ENCODE measurements around the gene CHMP3. TPM values are rescaled to one million over a fixed set of nuclear protein-coding genes. Genes with fewer than 3 reads are reported as not detected.
A peak's percentile ranks its signal among the peaks of the same experiment; 100 is the strongest.

Gene CHMP3
- total RNA-seq, 1 experiment from 2014 or later: 86.3 TPM

- H3K4me1 ChIP-seq (replicated peaks): peaks cover 17% of the 10 kb centered on the region
- no peaks in the 10 kb centered on the region for H3K9me3 ChIP-seq (replicated peaks)
- no peak for DNase-seq (ENCODE audit: low read depth in 1 of 2, low spot score in 2 of 2)
- no peak overlapping the region for H3K4me3 ChIP-seq
- H3K27ac ChIP-seq: no peak overlapping the region
- H3K27me3 ChIP-seq (replicated peaks): no peaks in the 10 kb centered on the region
- peaks cover 95% of the 10 kb centered on the region for H3K36me3 ChIP-seq
Observed at GRCh38 chr2:86485802-86486201, 77.4 kb downstream of the CHMP3 start.

GRCh38 chr2:86485103-86485502 is 78.1 kb downstream of the CHMP3 start:
- Histone ChIP-seq H3K4me3 (no peak overlapping the region), H3K27ac (no peak overlapping the region), H3K27me3 (replicated peaks) (no peaks in the 10 kb centered on the region), H3K36me3 (peaks cover 95% of the 10 kb centered on the region), H3K9me3 (replicated peaks) (no peaks in the 10 kb centered on the region), H3K4me1 (replicated peaks) (peaks cover 19% of the 10 kb centered on the region)
- no peak for DNase-seq (ENCODE audit: low read depth in 1 of 2, low spot score in 2 of 2)

GRCh38 chr2:86484385-86484784 is 78.9 kb downstream of the CHMP3 start:
- Histone ChIP-seq H3K9me3 (replicated peaks) (no peaks in the 10 kb centered on the region), H3K27me3 (replicated peaks) (no peaks in the 10 kb centered on the region), H3K4me1 (replicated peaks) (peaks cover 19% of the 10 kb centered on the region), H3K4me3 (no peak overlapping the region), H3K27ac (no peak overlapping the region), H3K36me3 (peaks cover 95% of the 10 kb centered on the region)
- DNase-seq (ENCODE audit: low read depth in 1 of 2, low spot score in 2 of 2): no peak

- Histone ChIP-seq H3K27ac (0 out of 2 replicates have a peak overlapping the region, but pooled peaks have one; percentile 28), H3K4me1 (replicated peaks) (peaks cover 19% of the 10 kb centered on the region), H3K9me3 (replicated peaks) (no peaks in the 10 kb centered on the region), H3K27me3 (replicated peaks) (no peaks in the 10 kb centered on the region), H3K36me3 (peaks cover 91% of the 10 kb centered on the region), H3K4me3 (no peak overlapping the region)
- peak in 1 of 2 experiments; percentile 30 for DNase-seq (ENCODE audit: low read depth in 1 of 2, low spot score in 2 of 2)
Observed at GRCh38 chr2:86482034-86482433, 81.2 kb downstream of the CHMP3 start.

- H3K9me3 ChIP-seq (replicated peaks): no peaks in the 10 kb centered on the region
- no peak overlapping the region for H3K4me3 ChIP-seq
- H3K27ac ChIP-seq: no peak overlapping the region
- H3K36me3 ChIP-seq: peaks cover 89% of the 10 kb centered on the region
- peaks cover 19% of the 10 kb centered on the region for H3K4me1 ChIP-seq (replicated peaks)
- H3K27me3 ChIP-seq (replicated peaks): no peaks in the 10 kb centered on the region
- DNase-seq (ENCODE audit: low read depth in 1 of 2, low spot score in 2 of 2): no peak
Observed at GRCh38 chr2:86480105-86480504, 83.1 kb downstream of the CHMP3 start.

- Histone ChIP-seq H3K4me3 (no peak overlapping the region), H3K27ac (no peak overlapping the region), H3K36me3 (peaks cover 87% of the 10 kb centered on the region), H3K4me1 (replicated peaks) (peaks cover 17% of the 10 kb centered on the region), H3K27me3 (replicated peaks) (no peaks in the 10 kb centered on the region), H3K9me3 (replicated peaks) (no peaks in the 10 kb centered on the region)
- DNase-seq (ENCODE audit: low read depth in 1 of 2, low spot score in 2 of 2): no peak
Observed at GRCh38 chr2:86477349-86477748, 85.9 kb downstream of the CHMP3 start.

- DNase-seq (ENCODE audit: low read depth in 1 of 2, low spot score in 2 of 2): no peak
- Histone ChIP-seq H3K27ac (no peak overlapping the region), H3K36me3 (peaks cover 84% of the 10 kb centered on the region), H3K4me1 (replicated peaks) (peaks cover 13% of the 10 kb centered on the region), H3K9me3 (replicated peaks) (no peaks in the 10 kb centered on the region), H3K4me3 (no peak overlapping the region), H3K27me3 (replicated peaks) (no peaks in the 10 kb centered on the region)
Observed at GRCh38 chr2:86476918-86477317, 86.3 kb downstream of the CHMP3 start.

- Histone ChIP-seq H3K9me3 (replicated peaks) (no peaks in the 10 kb centered on the region), H3K4me1 (replicated peaks) (peaks cover 5% of the 10 kb centered on the region), H3K36me3 (peaks cover 84% of the 10 kb centered on the region), H3K4me3 (no peak overlapping the region), H3K27ac (no peak overlapping the region), H3K27me3 (replicated peaks) (no peaks in the 10 kb centered on the region)
- DNase-seq (ENCODE audit: low read depth in 1 of 2, low spot score in 2 of 2): no peak
Observed at GRCh38 chr2:86476092-86476491, 87.2 kb downstream of the CHMP3 start.

- Histone ChIP-seq H3K4me3 (no peak overlapping the region), H3K27ac (no peak overlapping the region)
Observed at GRCh38 chr2:86471637-86472036, 91.6 kb downstream of the CHMP3 start.

GRCh38 chr2:86470890-86471289 is 92.4 kb downstream of the CHMP3 start:
- Histone ChIP-seq H3K27ac (no peak overlapping the region), H3K36me3 (peaks cover 87% of the 10 kb centered on the region), H3K27me3 (replicated peaks) (no peaks in the 10 kb centered on the region), H3K4me3 (no peak overlapping the region), H3K9me3 (replicated peaks) (no peaks in the 10 kb centered on the region), H3K4me1 (replicated peaks) (no peaks in the 10 kb centered on the region)
- no peak for DNase-seq (ENCODE audit: low read depth in 1 of 2, low spot score in 2 of 2)

More at GRCh38 chr2:86471637-86472036, 91.6 kb downstream of the CHMP3 start:
- Histone ChIP-seq H3K27me3 (replicated peaks) (no peaks in the 10 kb centered on the region), H3K36me3 (peaks cover 86% of the 10 kb centered on the region), H3K9me3 (replicated peaks) (no peaks in the 10 kb centered on the region), H3K4me1 (replicated peaks) (no peaks in the 10 kb centered on the region)
- DNase-seq (ENCODE audit: low read depth in 1 of 2, low spot score in 2 of 2): no peak

- Histone ChIP-seq H3K9me3 (replicated peaks) (no peaks in the 10 kb centered on the region), H3K4me3 (no peak overlapping the region), H3K4me1 (replicated peaks) (no peaks in the 10 kb centered on the region), H3K36me3 (peaks cover 87% of the 10 kb centered on the region), H3K27me3 (replicated peaks) (no peaks in the 10 kb centered on the region), H3K27ac (no peak overlapping the region)
- no peak for DNase-seq (ENCODE audit: low read depth in 1 of 2, low spot score in 2 of 2)
Observed at GRCh38 chr2:86468162-86469033, 94.8 kb downstream of the CHMP3 start.

- DNase-seq (ENCODE audit: low read depth in 1 of 2, low spot score in 2 of 2): no peak
- Histone ChIP-seq H3K36me3 (peaks cover 85% of the 10 kb centered on the region), H3K4me3 (no peak overlapping the region), H3K27ac (no peak overlapping the region), H3K4me1 (replicated peaks) (no peaks in the 10 kb centered on the region), H3K27me3 (replicated peaks) (no peaks in the 10 kb centered on the region), H3K9me3 (replicated peaks) (no peaks in the 10 kb centered on the region)
Observed at GRCh38 chr2:86466306-86466705, 96.9 kb downstream of the CHMP3 start.

- no peak for DNase-seq (ENCODE audit: low read depth in 1 of 2, low spot score in 2 of 2)
- Histone ChIP-seq H3K27ac (no peak overlapping the region), H3K4me1 (replicated peaks) (no peaks in the 10 kb centered on the region), H3K4me3 (no peak overlapping the region), H3K27me3 (replicated peaks) (no peaks in the 10 kb centered on the region), H3K36me3 (peaks cover 87% of the 10 kb centered on the region), H3K9me3 (replicated peaks) (no peaks in the 10 kb centered on the region)
Observed at GRCh38 chr2:86464652-86465051, 98.6 kb downstream of the CHMP3 start.

- peaks cover 85% of the 10 kb centered on the region for H3K36me3 ChIP-seq
- no peaks in the 10 kb centered on the region for H3K27me3 ChIP-seq (replicated peaks)
- no peak for DNase-seq (ENCODE audit: low read depth in 1 of 2, low spot score in 2 of 2)
- H3K4me1 ChIP-seq (replicated peaks): no peaks in the 10 kb centered on the region
- H3K9me3 ChIP-seq (replicated peaks): no peaks in the 10 kb centered on the region
- no peak overlapping the region for H3K27ac ChIP-seq
- H3K4me3 ChIP-seq: no peak overlapping the region
Observed at GRCh38 chr2:86461042-86461743, 102.0 kb downstream of the CHMP3 start.
